ENCODE data around the gene BMP6.

Gene BMP6

GRCh38 chr6:7836371-7837026 lies 110.6 kb downstream of the BMP6 start:
- DNase-seq = no peak

- DNase-seq = no peak
Observed at GRCh38 chr6:7841781-7842468, 116.0 kb downstream of the BMP6 start.

GRCh38 chr6:7846966-7847818 lies 121.3 kb downstream of the BMP6 start:
- no peak for DNase-seq

- DNase-seq = no peak
Observed at GRCh38 chr6:7848229-7848628, 122.3 kb downstream of the BMP6 start.

- DNase-seq = no peak
Observed at GRCh38 chr6:7851780-7852179, 125.9 kb downstream of the BMP6 start.

GRCh38 chr6:7859591-7859990 lies 133.7 kb downstream of the BMP6 start:
- DNase-seq = no peak

- no peak for DNase-seq
Observed at GRCh38 chr6:7865781-7866180, 139.9 kb downstream of the BMP6 start.

- DNase-seq = no peak
Observed at GRCh38 chr6:7866526-7866925, 140.6 kb downstream of the BMP6 start.

- DNase-seq = no peak
Observed at GRCh38 chr6:7868926-7869325, 143.0 kb downstream of the BMP6 start.

- DNase-seq = no peak
Observed at GRCh38 chr6:7878401-7878964, 152.6 kb downstream of the BMP6 start.

GRCh38 chr6:7879043-7879442 lies 153.1 kb downstream of the BMP6 start:
- DNase-seq = no peak

GRCh38 chr6:7879579-7879978 lies 153.7 kb downstream of the BMP6 start:
- no peak for DNase-seq

GRCh38 chr6:7879980-7880717 lies 154.2 kb downstream of the BMP6 start:
- no peak for DNase-seq

GRCh38 chr6:7880718-7881107 lies 154.8 kb downstream of the BMP6 start:
- no peak for DNase-seq

GRCh38 chr6:7881765-7882500 lies 156.0 kb downstream of the BMP6 start:
- no peak for DNase-seq

- no peak for DNase-seq
Observed at GRCh38 chr6:7882505-7883257, 156.8 kb downstream of the BMP6 start.

- DNase-seq = no peak
Observed at GRCh38 chr6:7883381-7883780, 157.5 kb downstream of the BMP6 start.

GRCh38 chr6:7886132-7886531 lies 160.2 kb downstream of the BMP6 start:
- DNase-seq = no peak

GRCh38 chr6:7887278-7887991 lies 161.5 kb downstream of the BMP6 start:
- DNase-seq = no peak

- DNase-seq = no peak
Observed at GRCh38 chr6:7888587-7889357, 162.9 kb downstream of the BMP6 start.

All from stimulated activated CD4-positive, alpha-beta T cell treated with anti-CD3 and anti-CD28 coated beads, Interleukin-2, amount 100 ng/mL, for 24 hours (primary cell).